ACC112 (cell line): ENCODE data around the gene BBS9.
"Not testable (repeated sequence)": the region's sequence is repeated elsewhere in the genome, so short reads cannot be mapped to it uniquely, and the experiment has no call there.

ENCODE experiments used
- H2AFZ ChIP-seq: fragments of 200-600 bp; sonication (generic); one replicate; pipeline ENCODE4 v1.6.0; 2017; ENCODE audit warnings: antibody characterized with exemption, low read length; ENCODE audit not compliant: unreplicated experiment
- H3K27ac ChIP-seq: fragments of 200-600 bp; sonication (generic); 2 replicates; pipeline ENCODE4 v1.5.1; 2014; ENCODE audit warnings: low read depth, mild to moderate bottlenecking, antibody characterized with exemption, low read length, moderate library complexity
- H3K27me3 ChIP-seq: fragments of 200-600 bp; sonication (generic); 2 replicates; pipeline ENCODE4 v1.6.1; 2014; ENCODE audit warnings: mild to moderate bottlenecking, antibody characterized with exemption, low read length, moderate library complexity, mixed read lengths; ENCODE audit not compliant: insufficient read depth
- H3K36me3 ChIP-seq: fragments of 200-600 bp; sonication (generic); 2 replicates; pipeline ENCODE4 v1.6.1; 2016; ENCODE audit warnings: mild to moderate bottlenecking, antibody characterized with exemption, low read length, moderate library complexity, mixed read lengths; ENCODE audit not compliant: insufficient read depth
- H3K4me1 ChIP-seq: fragments of 200-600 bp; sonication (generic); one replicate; pipeline ENCODE4 v1.6.1; 2016; ENCODE audit warnings: low read length, mixed read lengths; ENCODE audit not compliant: insufficient read depth, unreplicated experiment, control insufficient read depth
- H3K4me3 ChIP-seq: fragments of 200-600 bp; sonication (generic); 2 replicates; pipeline ENCODE4 v1.5.1; 2014; ENCODE audit warnings: mild to moderate bottlenecking, low read depth, low read length
- H3K79me2 ChIP-seq: fragments of 200-600 bp; sonication (generic); one replicate; pipeline ENCODE4 v1.6.0; 2016; ENCODE audit warnings: low read length; ENCODE audit not compliant: control insufficient read depth, unreplicated experiment, insufficient read depth

The BBS9 gene

DNA sequence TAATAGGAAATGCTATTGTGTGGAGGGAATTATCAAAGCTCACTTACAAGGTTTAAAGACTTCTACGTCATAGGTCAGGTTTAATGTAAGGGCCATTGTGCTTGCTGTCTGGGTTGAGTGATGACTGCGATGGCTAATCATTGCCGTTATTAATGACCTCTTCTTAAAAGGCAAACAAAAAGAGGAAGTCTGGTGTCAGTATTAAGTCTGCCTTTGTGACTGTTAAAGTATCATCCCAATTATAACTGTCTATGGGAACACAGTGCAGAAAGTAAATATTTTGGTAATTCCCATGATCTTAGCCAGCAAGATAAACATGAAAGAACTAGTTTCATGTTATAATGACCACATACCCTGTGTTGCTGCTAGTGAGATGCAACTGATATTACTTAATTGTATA lies 382.4 kb downstream of the BBS9 start:
- no peak overlapping the region for H3K4me3 ChIP-seq
- no peaks in the 10 kb centered on the region for H3K36me3 ChIP-seq
- H3K27ac ChIP-seq: no peak overlapping the region
- H3K27me3 ChIP-seq: no peaks in the 10 kb centered on the region
- H2AFZ ChIP-seq: no peak overlapping the region
- H3K4me1 ChIP-seq: no peaks in the 10 kb centered on the region
- H3K79me2 ChIP-seq: no peaks in the 10 kb centered on the region

DNA sequence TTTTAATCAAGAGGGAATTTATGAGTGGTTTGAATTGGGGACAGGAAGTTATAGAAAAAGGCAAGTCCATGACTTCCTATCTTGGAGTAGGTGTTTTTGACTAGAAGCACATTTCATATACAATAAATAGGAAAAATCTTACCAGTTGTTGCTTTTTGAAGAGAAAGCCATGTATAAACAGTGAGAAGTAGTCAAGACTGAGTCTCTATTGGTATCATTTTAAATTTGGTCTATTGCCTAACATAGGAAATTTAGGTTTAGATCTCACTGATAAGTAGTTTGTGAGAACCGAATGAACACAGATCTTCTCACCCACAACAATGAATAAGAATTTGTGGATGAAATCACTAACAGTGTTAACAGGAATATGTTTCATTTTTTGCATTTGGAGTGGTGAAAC lies 387.2 kb downstream of the BBS9 start:
- no peaks in the 10 kb centered on the region for H3K36me3 ChIP-seq
- H3K4me3 ChIP-seq: no peak overlapping the region
- no peak overlapping the region for H2AFZ ChIP-seq
- no peaks in the 10 kb centered on the region for H3K27me3 ChIP-seq
- no peaks in the 10 kb centered on the region for H3K4me1 ChIP-seq
- H3K27ac ChIP-seq: no peak overlapping the region
- no peaks in the 10 kb centered on the region for H3K79me2 ChIP-seq

DNA sequence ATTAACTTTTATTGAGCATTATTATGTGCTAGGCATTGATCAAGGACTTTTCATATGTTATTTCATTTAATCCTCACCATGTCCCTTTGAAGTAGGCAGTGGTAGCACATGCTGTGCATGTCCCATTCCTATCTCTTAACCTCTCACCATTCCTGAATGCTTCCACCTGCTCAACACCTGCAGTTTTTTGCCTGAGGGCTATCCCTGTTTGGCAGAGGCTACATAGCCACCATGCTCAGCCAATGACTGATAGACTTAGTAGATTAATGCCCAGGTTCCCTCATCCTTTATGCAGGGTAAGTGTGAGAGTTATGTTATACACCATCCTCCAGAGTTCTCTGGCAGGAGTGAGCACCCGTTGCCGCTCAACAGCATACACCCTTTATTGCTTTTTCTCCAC lies 387.8 kb downstream of the BBS9 start:
- H3K27me3 ChIP-seq: no peaks in the 10 kb centered on the region
- H3K27ac ChIP-seq: no peak overlapping the region
- no peak overlapping the region for H3K4me3 ChIP-seq
- no peaks in the 10 kb centered on the region for H3K79me2 ChIP-seq
- H3K36me3 ChIP-seq: no peaks in the 10 kb centered on the region
- no peaks in the 10 kb centered on the region for H3K4me1 ChIP-seq
- no peak overlapping the region for H2AFZ ChIP-seq

DNA sequence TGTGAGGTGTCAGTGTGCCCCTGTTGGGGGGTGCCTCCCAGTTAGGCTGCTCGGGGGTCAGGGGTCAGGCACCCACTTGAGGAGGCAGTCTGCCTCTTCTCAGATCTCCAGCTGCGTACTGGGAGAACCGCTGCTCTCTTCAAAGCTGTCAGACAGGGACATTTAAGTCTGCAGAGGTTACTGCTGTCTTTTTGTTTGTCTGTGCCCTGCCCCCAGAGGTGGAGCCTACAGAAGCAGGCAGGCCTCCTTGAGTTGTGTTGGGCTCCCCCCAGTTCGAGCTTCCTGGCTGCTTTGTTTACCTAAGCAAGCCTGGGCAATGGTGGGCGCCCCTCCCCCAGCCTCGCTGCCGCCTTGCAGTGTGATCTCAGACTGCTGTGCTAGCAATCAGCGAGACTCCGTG lies 397.6 kb downstream of the BBS9 start:
- not testable (repeated sequence) for H3K4me3 ChIP-seq, H3K79me2 ChIP-seq, H3K4me1 ChIP-seq, H3K36me3 ChIP-seq, H2AFZ ChIP-seq, H3K27me3 ChIP-seq, H3K27ac ChIP-seq

DNA sequence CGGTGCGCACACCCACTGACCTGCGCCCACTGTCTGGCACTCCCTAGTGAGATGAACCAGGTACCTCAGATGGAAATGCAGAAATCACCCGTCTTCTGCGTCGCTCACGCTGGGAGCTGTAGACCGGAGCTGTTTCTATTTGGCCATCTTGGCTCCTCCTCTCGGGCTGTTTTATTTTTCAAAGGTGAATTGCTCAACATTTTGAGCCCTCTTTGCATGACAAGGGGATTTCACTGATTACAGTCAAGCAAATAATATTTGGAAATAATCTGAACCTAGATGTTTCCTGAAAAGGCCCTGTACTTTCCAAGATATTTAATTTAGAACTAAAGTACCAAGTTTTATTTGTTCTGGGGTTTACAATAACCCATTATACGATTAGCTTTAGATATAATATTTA lies 398.2 kb downstream of the BBS9 start:
- not testable (repeated sequence) for H3K27ac ChIP-seq, H2AFZ ChIP-seq, H3K4me1 ChIP-seq, H3K36me3 ChIP-seq, H3K79me2 ChIP-seq, H3K4me3 ChIP-seq, H3K27me3 ChIP-seq

DNA sequence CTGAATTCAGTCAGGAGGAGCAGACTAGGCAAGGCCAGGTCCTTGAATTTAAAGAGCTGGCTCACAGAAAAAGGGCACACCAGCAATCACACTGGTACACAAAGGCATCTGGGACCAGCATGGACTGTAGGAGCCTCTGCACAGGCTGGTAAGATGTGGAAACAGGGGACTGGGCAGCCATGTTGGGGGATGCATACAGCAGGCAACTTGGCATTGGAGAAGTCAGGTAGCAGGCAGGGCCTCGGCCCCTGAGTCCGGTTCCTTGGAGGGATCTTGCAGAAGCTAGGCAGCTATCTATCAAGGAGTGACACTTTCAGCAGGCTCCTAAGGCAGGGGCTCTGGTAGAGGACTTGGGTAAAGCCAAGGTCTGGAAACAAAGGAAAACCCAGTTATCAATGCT lies 399.7 kb downstream of the BBS9 start:
- H2AFZ ChIP-seq: no peak overlapping the region
- no peaks in the 10 kb centered on the region for H3K36me3 ChIP-seq
- H3K79me2 ChIP-seq: no peaks in the 10 kb centered on the region
- H3K27ac ChIP-seq: no peak overlapping the region
- no peaks in the 10 kb centered on the region for H3K4me1 ChIP-seq
- no peak overlapping the region for H3K4me3 ChIP-seq
- H3K27me3 ChIP-seq: no peaks in the 10 kb centered on the region

DNA sequence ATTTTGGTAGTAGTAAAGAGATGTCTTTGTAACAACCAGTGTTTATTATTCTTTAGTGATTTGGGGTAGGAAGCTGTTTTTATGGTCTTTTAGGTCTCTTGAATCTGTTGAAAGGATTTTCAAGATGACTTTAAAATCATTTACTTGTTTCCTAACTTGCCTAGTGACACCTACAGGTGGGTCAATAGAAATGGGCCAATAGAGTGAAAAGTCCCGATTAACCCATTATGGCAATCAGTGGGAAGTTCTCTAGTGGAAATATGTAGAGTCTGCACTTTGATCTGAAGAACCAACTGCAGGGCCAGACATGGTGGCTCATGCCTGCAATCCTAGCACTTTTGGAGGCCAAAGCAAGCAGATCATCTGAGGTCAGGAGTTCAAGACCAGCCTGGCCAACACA lies 401.3 kb downstream of the BBS9 start:
- no peak overlapping the region for H3K4me3 ChIP-seq
- no peak overlapping the region for H3K27ac ChIP-seq
- H2AFZ ChIP-seq: no peak overlapping the region
- no peaks in the 10 kb centered on the region for H3K27me3 ChIP-seq
- H3K36me3 ChIP-seq: no peaks in the 10 kb centered on the region
- no peaks in the 10 kb centered on the region for H3K4me1 ChIP-seq
- no peaks in the 10 kb centered on the region for H3K79me2 ChIP-seq

DNA sequence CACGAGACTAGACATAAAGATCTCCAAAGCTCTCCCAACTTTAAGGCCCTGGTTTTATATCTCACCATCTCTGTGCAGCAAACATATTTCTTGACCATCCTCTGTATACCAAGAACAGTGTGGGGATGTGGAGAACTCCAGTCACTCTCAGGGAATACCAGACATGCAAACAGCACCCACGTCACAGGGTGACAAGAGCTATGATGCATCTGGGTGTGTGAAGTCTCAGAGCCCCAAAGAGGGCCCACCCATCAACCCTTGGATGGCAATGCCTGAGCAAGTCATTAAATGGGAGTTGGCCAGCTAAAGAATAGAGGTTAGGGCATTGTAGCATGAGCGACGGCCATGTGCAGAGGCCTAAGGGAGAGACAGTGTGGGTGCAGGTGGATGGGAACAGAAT lies 402.5 kb downstream of the BBS9 start:
- no peak overlapping the region for H2AFZ ChIP-seq
- H3K79me2 ChIP-seq: no peaks in the 10 kb centered on the region
- no peak overlapping the region for H3K27ac ChIP-seq
- H3K4me1 ChIP-seq: no peaks in the 10 kb centered on the region
- no peaks in the 10 kb centered on the region for H3K27me3 ChIP-seq
- H3K4me3 ChIP-seq: no peak overlapping the region
- no peaks in the 10 kb centered on the region for H3K36me3 ChIP-seq

DNA sequence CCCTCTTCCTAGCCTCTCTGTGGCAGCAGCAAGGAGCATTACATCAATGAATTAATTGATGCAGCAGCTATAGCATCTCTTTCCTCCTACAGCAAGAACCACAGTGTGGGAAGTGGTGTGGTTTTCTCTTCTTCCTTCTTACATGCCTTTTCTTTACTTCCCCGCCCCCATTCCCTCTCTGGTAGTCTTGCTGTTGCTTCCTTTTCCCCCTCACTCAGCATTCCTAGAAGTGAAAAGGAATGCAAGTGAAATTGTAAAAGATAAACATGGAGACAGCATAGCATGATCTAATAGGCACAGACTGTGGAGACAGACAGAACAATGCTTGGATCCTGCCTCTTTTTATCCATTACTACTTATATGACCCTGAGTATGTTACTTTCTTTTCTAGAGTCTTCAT lies 405.5 kb downstream of the BBS9 start:
- no peaks in the 10 kb centered on the region for H3K27me3 ChIP-seq
- no peaks in the 10 kb centered on the region for H3K79me2 ChIP-seq
- no peak overlapping the region for H3K27ac ChIP-seq
- H2AFZ ChIP-seq: no peak overlapping the region
- H3K4me3 ChIP-seq: no peak overlapping the region
- peaks cover 5% of the 10 kb centered on the region; the same call in 1 of the 2 replicates for H3K36me3 ChIP-seq
- H3K4me1 ChIP-seq: no peaks in the 10 kb centered on the region

DNA sequence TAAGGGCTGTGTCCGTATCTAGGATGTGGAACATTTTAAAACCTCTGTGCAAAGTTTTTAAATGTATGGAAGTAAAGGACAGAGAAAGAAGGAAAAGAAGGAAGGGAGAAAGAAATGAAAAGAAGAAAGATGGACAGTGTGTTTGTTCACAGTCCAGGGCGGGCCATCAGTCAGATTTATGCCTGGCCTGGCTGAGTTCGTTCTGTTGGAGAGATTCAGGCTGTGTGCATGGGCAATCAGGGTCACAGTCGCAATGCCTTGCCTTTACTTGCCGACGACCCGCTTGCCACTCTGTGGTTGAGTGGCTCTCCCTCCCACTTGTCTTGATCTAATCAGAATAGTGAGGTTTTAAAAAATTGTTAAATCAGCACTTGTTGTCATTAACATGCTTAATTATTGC lies 406.6 kb downstream of the BBS9 start:
- no peak overlapping the region for H3K27ac ChIP-seq
- H3K4me3 ChIP-seq: no peak overlapping the region
- peaks cover 5% of the 10 kb centered on the region; the same call in 1 of the 2 replicates for H3K36me3 ChIP-seq
- H2AFZ ChIP-seq: no peak overlapping the region
- no peaks in the 10 kb centered on the region for H3K4me1 ChIP-seq
- no peaks in the 10 kb centered on the region for H3K27me3 ChIP-seq
- H3K79me2 ChIP-seq: no peaks in the 10 kb centered on the region

DNA sequence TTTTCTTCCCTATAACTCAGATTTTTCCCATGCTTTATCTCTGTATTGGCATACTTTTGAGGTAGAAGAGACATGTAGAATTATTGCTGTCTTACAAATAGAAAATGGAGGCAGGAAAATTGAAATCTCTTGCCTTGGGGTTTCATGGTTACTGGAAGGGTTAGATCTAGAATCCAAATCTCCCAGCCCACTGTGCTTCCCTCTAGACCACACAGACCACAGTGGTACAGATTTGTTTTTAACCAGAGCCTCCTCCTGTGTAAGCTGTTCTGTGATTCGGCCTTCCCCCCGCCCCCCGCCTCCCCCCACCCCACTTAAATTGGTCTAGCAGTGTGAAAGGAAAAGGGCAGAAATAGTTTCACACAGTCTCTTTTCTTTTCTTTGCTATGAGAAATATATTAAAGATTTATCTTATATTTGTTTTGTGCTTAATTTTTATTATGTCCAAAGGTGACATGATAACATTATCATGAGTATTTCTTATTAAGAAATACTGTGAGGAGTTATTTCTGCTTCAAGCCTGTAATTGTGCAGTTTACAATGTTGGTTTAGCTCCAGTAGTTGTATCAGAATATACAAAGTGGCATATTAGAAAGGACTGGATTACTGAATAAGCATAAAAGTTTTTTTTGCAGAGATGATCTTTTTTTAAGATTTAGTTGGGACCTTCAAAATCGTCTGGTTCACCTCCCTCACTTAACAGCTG lies 407.2 kb downstream of the BBS9 start:
- peaks cover 5% of the 10 kb centered on the region; the same call in 1 of the 2 replicates for H3K36me3 ChIP-seq
- H3K27ac ChIP-seq: no peak overlapping the region
- no peaks in the 10 kb centered on the region for H3K4me1 ChIP-seq
- no peaks in the 10 kb centered on the region for H3K27me3 ChIP-seq
- H2AFZ ChIP-seq: no peak overlapping the region
- no peaks in the 10 kb centered on the region for H3K79me2 ChIP-seq
- H3K4me3 ChIP-seq: no peak overlapping the region
